Activated T-helper 1 cell treated with anti-CD3 and anti-CD28 coated beads, Interleukin-12 subunit alpha, Interleukin-12 subunit beta, Interleukin-2, Interleukin-4 antibody, amounts not matched to agents 30 ng/mL and 10 ng/mL and 1 ng/mL, durations not matched to agents 14 hours and 24 hours and 36 hours (primary cell): Measurements from ENCODE around the gene FAM53B. TPM values are rescaled to one million over a fixed set of nuclear protein-coding genes. Genes with fewer than 3 reads are reported as not detected.

Experiments used
- DNase-seq: peaks from one replicate; pipeline ENCODE4 v3.0.0; 2021; ENCODE audit warnings: low spot score
- H3K27ac Mint-ChIP-seq: one replicate; pipeline ENCODE4 v1.8.0; 2021; ENCODE audit warnings: mild to moderate bottlenecking, mixed read lengths
- H3K27me3 Mint-ChIP-seq: one replicate; pipeline ENCODE4 v1.8.0; 2022; ENCODE audit warnings: mild to moderate bottlenecking, moderate library complexity, mixed read lengths; ENCODE audit not compliant: insufficient read depth
- H3K36me3 Mint-ChIP-seq: one replicate; pipeline ENCODE4 v1.8.0; 2021; ENCODE audit warnings: low read depth, mixed read lengths
- H3K4me1 Mint-ChIP-seq: one replicate; pipeline ENCODE4 v1.8.0; 2021; ENCODE audit warnings: low read depth, mixed read lengths
- H3K4me3 Mint-ChIP-seq: one replicate; pipeline ENCODE4 v1.8.0; 2021; ENCODE audit warnings: mild to moderate bottlenecking, moderate library complexity, mixed read lengths
- H3K9me3 Mint-ChIP-seq: one replicate; pipeline ENCODE4 v1.8.0; 2021; ENCODE audit warnings: mixed read lengths
- intact Hi-C: fragments of 100-400 bp; cut with micrococcal nuclease; formaldehyde crosslinking; loops from one replicate; pipeline ENCODE4 v1.15.1; 2024
- total RNA-seq: library from RNA; stranded (reverse); gene quantifications from 2 replicates; pipeline ENCODE4 v1.2.3, GENCODE V29; 2022

Gene FAM53B
- total RNA-seq, 1 donor from 2014 or later, result 31.8 TPM

DNA sequence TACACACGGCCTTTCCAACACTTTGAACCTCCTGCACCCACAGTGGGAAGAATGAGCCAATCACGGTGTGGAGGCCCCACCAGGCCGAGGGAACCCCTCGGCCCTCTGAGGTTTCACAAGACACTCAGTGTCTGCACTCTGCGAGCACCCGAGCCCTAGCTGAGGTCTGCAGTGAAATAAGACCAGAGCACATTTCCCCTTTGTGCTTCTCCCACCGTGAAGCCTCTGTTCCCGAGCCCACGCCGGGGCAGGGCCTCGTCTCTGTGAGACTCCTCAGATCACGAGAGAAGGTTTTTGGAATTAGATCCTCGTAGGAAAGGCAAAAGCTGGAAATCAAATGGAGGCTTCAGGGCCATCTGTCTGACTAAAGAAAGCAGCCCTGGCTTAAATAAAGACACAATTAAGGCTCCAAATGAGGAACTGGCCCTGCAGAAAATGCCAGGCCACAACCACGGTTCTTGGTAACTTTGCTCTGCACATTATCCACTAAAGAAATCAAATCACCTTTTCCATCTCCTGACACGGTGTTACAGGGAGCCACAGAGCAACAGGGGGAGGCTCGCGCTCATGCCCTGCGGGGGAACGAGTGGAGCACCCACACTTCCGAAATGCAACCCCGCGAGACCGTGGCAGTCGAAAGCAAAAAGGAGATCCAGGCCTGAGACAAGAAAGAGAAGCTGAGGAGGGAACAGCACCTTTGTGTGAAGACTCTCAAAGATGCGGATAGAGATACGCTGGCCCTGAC, 43.7 kb downstream of the FAM53B start:
- intact Hi-C loops, result no loop called here
- no peak overlapping the region for H3K4me3 Mint-ChIP-seq
- no peaks in the 10 kb centered on the region for H3K27me3 Mint-ChIP-seq
- H3K4me1 Mint-ChIP-seq, result peaks cover 98% of the 10 kb centered on the region
- H3K9me3 Mint-ChIP-seq, result no peaks in the 10 kb centered on the region
- DNase-seq, result no peak
- H3K27ac Mint-ChIP-seq, result peak overlapping the region; percentile 80
- peaks cover 56% of the 10 kb centered on the region for H3K36me3 Mint-ChIP-seq

DNA sequence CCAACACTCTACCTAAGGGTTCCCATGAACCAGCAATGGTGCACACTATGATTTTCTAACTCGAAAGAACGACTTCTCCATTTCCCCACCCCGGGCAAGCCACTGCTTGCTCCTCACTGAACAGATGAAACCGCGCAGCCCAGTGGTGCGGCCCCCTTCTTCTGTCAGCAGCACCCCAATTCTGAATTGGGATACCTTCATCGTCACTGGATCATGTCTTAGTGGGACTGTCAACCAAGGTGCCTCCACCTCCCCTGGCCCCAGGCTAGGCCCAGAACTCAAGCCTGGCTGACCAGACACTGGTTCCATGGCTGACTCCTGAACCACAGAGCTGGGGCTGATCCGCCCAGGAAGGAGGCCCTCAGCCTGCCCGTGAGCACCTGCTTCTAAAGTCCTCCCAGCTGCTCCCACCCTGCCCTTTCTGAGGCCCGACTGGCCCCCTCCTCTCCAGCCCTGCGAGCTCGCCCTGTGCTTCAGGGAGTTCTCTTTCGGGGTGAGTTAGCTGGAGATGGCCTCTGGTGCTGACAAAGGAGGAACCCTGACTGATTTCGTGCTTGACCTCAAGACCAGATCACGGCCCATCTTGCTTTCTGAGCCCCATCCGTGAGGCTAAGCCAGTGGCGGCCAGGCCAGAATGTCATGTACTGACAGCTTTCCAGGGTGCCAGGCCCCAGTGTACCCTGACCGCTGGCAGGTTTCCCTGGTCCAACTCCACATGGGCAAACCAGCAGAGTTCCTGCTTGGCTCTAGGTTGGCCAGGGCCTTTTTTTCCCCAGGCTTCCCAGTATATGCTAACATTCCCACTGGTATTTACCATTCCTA, 44.5 kb downstream of the FAM53B start:
- H3K27me3 Mint-ChIP-seq, result no peaks in the 10 kb centered on the region
- no peaks in the 10 kb centered on the region for H3K9me3 Mint-ChIP-seq
- peaks cover 59% of the 10 kb centered on the region for H3K36me3 Mint-ChIP-seq

DNA sequence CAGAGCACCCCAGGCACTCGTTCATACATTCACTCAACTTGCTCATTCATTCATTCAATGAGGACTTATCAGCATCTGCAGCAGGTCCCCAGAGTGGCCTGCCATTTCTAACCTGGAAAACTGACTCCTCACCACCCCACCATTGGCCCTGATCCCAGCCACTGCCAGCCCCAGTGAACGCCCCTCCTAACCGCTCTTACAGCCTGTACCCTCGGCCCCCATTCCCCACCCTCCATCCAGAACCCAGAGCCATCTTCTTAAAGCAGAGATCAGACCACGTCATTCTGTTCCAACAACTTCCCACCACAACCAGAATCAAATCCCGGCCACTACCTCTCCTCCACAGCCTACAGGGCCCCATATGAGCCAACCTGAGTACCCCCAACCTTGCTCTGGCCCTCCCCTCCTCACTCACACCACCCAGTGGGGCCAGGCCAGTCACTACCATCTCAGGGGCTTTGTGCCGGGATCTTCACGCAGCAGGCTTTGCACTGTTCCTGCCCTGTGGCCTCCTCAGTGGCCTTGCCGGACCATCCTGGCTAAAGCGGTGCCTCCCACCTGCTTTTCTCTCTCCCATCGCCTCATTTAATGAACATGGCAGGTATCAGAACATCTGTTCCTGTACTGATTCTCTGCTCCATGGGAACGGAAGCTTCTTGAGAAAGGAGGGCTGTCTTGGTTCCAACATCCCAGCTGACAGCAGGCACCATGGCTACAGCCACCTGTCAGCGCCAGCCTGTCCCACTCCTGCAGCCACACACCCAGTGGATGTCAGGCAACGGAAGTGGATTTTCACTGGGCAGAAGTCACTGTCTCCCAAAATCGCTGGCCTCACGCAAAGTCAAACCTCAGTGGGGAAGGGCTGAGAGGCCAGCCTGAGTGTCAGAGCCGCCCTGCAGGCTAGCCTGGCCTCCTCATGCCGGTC, 45.4 kb downstream of the FAM53B start:
- Mint-ChIP-seq H3K9me3 (no peaks in the 10 kb centered on the region), H3K4me1 (peaks cover 98% of the 10 kb centered on the region), H3K36me3 (peaks cover 57% of the 10 kb centered on the region), H3K27me3 (no peaks in the 10 kb centered on the region), H3K27ac (peak overlapping the region; percentile 98), H3K4me3 (peak overlapping the region; percentile 60)
- intact Hi-C loops, result loop anchor here (10.0 kb wide), 1 partner anchor 464 kb away; no protein-coding TSS in a partner anchor
- no peak for DNase-seq

More for the DNA sequence above, 44.5 kb downstream of the FAM53B start:
- peak overlapping the region; percentile 25 for H3K4me3 Mint-ChIP-seq
- peaks cover 98% of the 10 kb centered on the region for H3K4me1 Mint-ChIP-seq
- DNase-seq, result no peak
- peak overlapping the region; percentile 98 for H3K27ac Mint-ChIP-seq
- intact Hi-C loops, result loop anchor here (10.0 kb wide), 1 partner anchor 465 kb away; no protein-coding TSS in a partner anchor

DNA sequence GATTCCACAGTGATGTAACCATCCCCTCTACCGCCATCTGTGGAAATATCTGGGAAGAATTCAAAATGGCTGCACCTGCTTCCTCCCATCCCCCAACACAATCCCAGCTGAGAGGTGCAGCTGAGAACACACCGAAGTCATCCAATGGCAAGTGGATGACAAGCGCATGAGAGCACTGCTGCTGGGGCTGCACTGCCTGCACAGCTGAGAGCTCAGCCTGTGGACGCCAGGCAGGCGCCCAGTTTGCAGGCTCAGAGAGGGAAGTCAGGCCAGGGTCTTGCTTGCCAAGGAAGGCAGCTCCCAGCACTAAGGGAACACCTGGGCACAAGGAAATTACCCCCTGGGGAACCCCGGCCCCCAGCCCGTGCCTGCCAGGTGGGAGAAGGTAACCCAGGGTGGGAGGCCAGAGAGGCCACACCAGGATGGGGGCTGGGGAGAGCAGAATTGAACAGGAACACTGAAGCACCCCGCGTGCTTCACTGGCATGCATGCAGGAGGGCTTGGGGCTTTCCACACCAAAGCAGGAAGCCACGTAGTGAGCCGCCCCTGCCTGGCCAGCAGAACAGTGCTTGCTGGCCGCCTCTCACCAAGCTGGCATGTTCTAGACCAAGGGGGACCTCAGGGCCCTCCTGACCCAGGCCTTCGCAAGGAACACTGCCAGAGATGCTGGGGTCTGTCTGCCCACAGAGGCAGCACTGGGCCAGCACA, 46.2 kb downstream of the FAM53B start:
- Mint-ChIP-seq H3K27ac (peak overlapping the region; percentile 98), H3K9me3 (no peaks in the 10 kb centered on the region), H3K4me1 (peaks cover 96% of the 10 kb centered on the region), H3K27me3 (no peaks in the 10 kb centered on the region), H3K4me3 (peak overlapping the region; percentile 76), H3K36me3 (peaks cover 56% of the 10 kb centered on the region)
- peak; percentile 52 for DNase-seq
- intact Hi-C loops, result loop anchor here (2.0 to 10.0 kb wide), 2 partner anchors 49 to 463 kb away; no protein-coding TSS in a partner anchor

DNA sequence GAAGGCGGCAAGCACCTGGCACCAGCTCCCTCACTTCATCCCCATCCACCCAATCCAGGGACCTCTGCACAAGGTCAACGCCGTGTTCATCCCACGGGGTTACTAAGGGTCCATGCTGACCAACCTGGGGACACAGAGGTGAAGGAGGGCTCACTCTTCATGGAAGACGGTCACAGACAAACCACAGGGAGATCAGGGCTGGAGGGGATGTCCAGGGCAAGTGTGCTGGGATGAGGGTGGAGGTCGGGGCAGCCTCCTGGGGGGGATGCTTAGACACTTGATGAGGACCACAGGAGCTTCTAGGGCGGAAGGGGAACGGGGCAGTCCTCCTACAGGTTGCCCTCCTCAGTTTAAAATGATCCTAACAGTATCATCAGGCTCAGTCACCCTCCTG, 46.7 kb downstream of the FAM53B start:
- Mint-ChIP-seq H3K27me3 (no peaks in the 10 kb centered on the region), H3K4me3 (peak overlapping the region; percentile 76), H3K4me1 (peaks cover 90% of the 10 kb centered on the region), H3K36me3 (peaks cover 53% of the 10 kb centered on the region), H3K27ac (peak overlapping the region; percentile 98), H3K9me3 (no peaks in the 10 kb centered on the region)
- no peak for DNase-seq
- intact Hi-C loops, result loop anchor here (2.0 to 10.0 kb wide), 2 partner anchors 49 to 463 kb away; no protein-coding TSS in a partner anchor

DNA sequence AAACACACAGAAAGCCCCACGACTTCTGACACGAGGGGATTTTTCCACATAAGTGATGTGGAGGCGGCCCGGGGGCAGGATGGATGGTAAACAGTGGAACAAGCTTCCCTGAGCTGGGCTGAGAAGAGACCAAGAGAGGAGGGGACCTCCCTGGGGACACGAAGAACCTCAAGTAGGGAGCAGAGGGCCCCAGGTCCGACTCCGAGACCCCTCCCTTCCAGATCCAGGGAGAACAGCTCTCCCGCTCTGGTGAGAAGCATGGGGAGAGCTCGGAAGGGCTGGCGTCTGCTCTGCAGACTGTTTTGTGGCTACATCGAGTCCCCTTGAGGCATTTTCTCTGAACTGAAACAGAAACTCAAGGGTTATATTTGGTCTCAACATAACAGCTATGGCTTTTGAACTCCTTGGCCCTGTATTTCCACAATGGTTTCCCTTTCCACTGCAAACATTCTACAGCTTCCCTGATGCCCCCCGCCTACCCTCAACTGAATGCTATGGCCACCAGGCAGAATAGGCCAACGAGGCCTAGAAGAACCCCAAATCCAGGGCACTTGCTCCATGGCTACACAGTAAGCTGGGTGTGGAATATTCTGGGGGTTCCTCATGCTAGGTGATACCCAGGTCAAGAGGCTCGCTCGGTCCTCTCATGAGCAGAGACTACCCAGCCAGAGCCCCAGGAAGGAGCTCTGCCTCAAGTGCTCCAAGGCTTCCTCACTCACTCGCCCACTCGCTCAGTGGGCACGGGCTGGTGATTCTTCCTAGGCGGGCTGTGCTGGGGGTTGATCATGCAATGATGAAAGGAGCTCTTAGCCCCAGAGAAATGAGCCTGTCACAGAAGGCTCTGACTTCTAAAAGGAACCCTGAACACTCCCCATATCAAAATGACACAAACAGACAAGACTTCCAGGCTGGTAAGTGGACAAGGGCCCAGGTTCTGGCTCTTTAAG, 47.5 kb downstream of the FAM53B start:
- DNase-seq, result peak; percentile 29
- intact Hi-C loops, result loop anchor here (1.0 to 10.0 kb wide), 6 partner anchors 8 to 462 kb away; no protein-coding TSS in a partner anchor
- Mint-ChIP-seq H3K9me3 (no peaks in the 10 kb centered on the region), H3K4me1 (peaks cover 84% of the 10 kb centered on the region), H3K4me3 (peak overlapping the region; percentile 76), H3K27me3 (no peaks in the 10 kb centered on the region), H3K27ac (peak overlapping the region; percentile 98), H3K36me3 (peaks cover 50% of the 10 kb centered on the region)

DNA sequence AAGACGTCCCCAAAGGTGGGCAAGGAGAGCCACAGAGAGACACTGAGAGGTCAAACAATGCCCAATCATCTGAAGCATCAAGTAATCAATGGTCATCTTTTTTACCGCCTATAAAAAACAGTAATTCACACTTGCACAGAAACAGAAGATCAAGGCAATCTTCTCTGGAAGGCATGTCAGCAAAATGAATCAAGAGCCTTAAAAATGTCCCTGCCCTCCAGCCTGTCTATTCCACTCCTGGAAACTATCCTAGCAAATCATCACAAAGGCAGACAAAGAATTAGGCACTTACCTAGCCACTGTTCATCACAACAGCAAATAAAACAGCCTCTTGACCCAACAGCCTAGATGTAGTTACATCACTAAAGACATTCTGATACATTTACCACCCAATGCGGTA, 48.9 kb downstream of the FAM53B start:
- Mint-ChIP-seq H3K4me3 (peak overlapping the region; percentile 76), H3K4me1 (peaks cover 85% of the 10 kb centered on the region), H3K9me3 (no peaks in the 10 kb centered on the region), H3K27me3 (no peaks in the 10 kb centered on the region), H3K27ac (peak overlapping the region; percentile 98), H3K36me3 (peaks cover 49% of the 10 kb centered on the region)
- intact Hi-C loops, result loop anchor here (10.0 kb wide), 1 partner anchor 460 kb away; no protein-coding TSS in a partner anchor
- DNase-seq, result no peak

DNA sequence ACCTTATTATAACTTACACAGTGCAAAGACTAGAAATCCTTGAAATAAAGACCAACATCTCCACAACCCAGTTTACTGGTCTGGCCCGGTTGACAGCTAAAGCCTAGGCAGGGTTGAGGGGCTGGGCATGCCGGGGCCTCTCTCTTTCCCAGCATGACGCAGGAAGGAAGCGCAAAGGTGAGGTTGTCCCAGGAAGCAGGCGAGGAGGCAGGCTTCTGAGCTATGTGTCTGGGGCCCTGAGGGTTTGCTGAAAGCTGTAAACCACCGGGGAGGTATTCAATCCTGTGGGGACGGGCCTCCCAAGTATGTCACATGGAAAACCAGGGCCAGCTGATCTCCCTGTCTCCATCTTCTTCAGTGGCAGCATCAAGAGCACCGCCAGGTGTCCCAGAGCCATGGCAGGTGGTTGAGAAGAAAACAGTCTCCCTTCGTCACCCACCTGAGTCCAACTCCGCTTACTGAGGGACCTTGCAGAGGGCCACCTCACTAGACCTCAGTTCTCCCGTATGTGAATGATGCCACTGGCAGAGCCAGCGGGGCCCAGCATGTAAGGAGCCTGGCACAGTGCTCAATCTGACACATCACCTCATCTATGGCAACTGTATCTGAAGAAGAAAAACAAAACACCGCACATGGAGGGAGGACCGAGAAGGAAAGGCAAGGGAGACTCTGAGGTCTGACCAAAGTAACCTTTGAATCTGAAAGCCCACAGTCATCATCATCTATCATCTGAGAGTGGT, 49.5 kb downstream of the FAM53B start:
- no peaks in the 10 kb centered on the region for H3K9me3 Mint-ChIP-seq
- peaks cover 85% of the 10 kb centered on the region for H3K4me1 Mint-ChIP-seq
- H3K36me3 Mint-ChIP-seq, result peaks cover 49% of the 10 kb centered on the region
- H3K27ac Mint-ChIP-seq, result peak overlapping the region; percentile 98
- intact Hi-C loops, result loop anchor here (10.0 kb wide), 1 partner anchor 460 kb away; no protein-coding TSS in a partner anchor
- H3K4me3 Mint-ChIP-seq, result peak overlapping the region; percentile 76
- DNase-seq, result no peak
- H3K27me3 Mint-ChIP-seq, result no peaks in the 10 kb centered on the region

DNA sequence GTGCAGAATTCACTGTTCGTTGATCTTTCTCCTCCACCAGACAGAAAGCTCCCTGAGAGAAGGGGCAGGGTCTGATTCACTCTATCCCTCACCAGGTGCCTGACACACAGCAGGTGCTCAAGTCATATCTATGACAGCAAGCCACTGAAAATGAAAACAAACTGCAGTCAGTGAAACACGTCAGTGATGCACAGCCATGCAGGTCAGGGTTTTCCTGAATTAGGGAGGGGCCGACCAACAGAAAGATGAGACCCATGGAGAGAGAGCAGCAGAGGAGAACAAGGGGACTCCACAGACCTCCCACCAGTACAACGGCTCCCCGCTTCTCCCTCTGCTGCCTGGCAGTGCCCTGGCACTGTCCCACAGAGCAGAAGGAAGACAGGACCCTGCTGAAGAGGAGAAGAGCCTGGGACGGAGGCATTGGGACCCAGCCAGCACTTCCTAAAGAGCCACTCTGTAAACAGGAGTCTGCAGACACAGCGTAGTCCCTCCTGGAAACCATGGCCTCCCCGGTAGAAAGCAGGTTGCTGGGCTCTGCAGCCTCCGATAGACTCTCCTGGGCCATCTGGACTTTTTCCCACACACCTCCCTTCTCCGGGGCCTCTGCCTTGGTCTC, 50.3 kb downstream of the FAM53B start:
- H3K4me3 Mint-ChIP-seq, result peak overlapping the region; percentile 61
- no peaks in the 10 kb centered on the region for H3K9me3 Mint-ChIP-seq
- peaks cover 52% of the 10 kb centered on the region for H3K36me3 Mint-ChIP-seq
- intact Hi-C loops, result loop anchor here (10.0 kb wide), 1 partner anchor 459 kb away; no protein-coding TSS in a partner anchor
- no peak for DNase-seq
- H3K27ac Mint-ChIP-seq, result peak overlapping the region; percentile 98
- peaks cover 85% of the 10 kb centered on the region for H3K4me1 Mint-ChIP-seq
- H3K27me3 Mint-ChIP-seq, result no peaks in the 10 kb centered on the region

DNA sequence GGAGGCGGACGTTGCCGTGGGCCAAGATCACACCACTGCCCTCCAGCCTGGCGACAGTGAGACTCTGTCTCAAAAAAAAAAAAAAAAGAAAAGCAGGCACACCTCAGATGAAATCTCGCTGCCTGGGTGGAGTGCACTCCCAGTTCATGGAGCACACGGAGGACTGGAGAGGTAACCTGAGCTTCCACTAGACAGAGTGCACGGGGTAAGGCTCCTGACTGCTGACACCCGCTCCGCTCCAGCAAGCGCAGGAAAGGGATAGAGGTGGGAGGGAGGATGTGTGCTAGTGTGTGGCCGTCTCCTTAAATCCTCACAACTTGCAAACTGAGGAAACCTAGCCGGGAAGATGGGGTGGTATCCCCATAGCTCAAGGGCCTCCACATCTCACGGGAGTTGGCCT, 50.8 kb downstream of the FAM53B start:
- Mint-ChIP-seq H3K4me3 (peak overlapping the region; percentile 61), H3K4me1 (peaks cover 85% of the 10 kb centered on the region), H3K36me3 (peaks cover 49% of the 10 kb centered on the region), H3K27ac (peak overlapping the region; percentile 84), H3K9me3 (no peaks in the 10 kb centered on the region), H3K27me3 (no peaks in the 10 kb centered on the region)
- no peak for DNase-seq
- intact Hi-C loops, result loop anchor here (10.0 kb wide), 1 partner anchor 459 kb away; no protein-coding TSS in a partner anchor
